Measurements from ENCODE around the gene BRCA2.

GRCh38 chr13:32414580-32414979, 99.3 kb downstream of the BRCA2 start:
- TF ChIP-seq CTCF (IDR thresholded peaks at IDR 0.05; ENCODE audit: low read depth, low read length): no peak
- TF ChIP-seq POLR2A (IDR thresholded peaks at IDR 0.05; ENCODE audit: extremely low read depth, insufficient read length): no peak
- TF ChIP-seq MYC (IDR thresholded peaks at IDR 0.05; ENCODE audit: low read depth, low read length): no peak

Data from NB4 (cell line).